H9 (cell line): Measurements from ENCODE around the gene WDR54. TPM values are rescaled to one million over a fixed set of nuclear protein-coding genes. Genes with fewer than 3 reads are reported as not detected.

ENCODE experiments used
- DNase-seq: peaks from one replicate; pipeline ENCODE4 v3.0.0-alpha.2; 2017
- H2AFZ ChIP-seq: one replicate; pipeline ENCODE4 v1.6.1; 2013; ENCODE audit warnings: mild to moderate bottlenecking, low read length, control low read depth, moderate library complexity
- H2AK5ac ChIP-seq: 2 replicates; pipeline ENCODE4 v1.6.1; 2013; ENCODE audit warnings: low read length, control low read depth, mixed read lengths; ENCODE audit not compliant: insufficient read length
- H2BK120ac ChIP-seq: one replicate; pipeline ENCODE4 v1.6.1; 2013; ENCODE audit warnings: low read depth, mild to moderate bottlenecking, low read length, control low read depth, inconsistent platforms; ENCODE audit not compliant: poor library complexity, severe bottlenecking
- H2BK12ac ChIP-seq: 2 replicates; pipeline ENCODE4 v1.6.1; 2013; ENCODE audit warnings: low read length, control low read depth, mixed read lengths, low read depth; ENCODE audit not compliant: insufficient read length
- H2BK15ac ChIP-seq: 2 replicates; pipeline ENCODE4 v1.6.1; 2013; ENCODE audit warnings: low read depth, low read length, control low read depth
- H2BK20ac ChIP-seq: one replicate; pipeline ENCODE4 v1.6.1; 2013; ENCODE audit warnings: low read depth, mild to moderate bottlenecking, low read length, control low read depth, inconsistent platforms; ENCODE audit not compliant: poor library complexity, severe bottlenecking
- H2BK5ac ChIP-seq: 2 replicates; pipeline ENCODE4 v1.6.1; 2013; ENCODE audit warnings: low read length, control low read depth, mixed read lengths; ENCODE audit not compliant: insufficient read length
- H3K14ac ChIP-seq: 2 replicates; pipeline ENCODE4 v1.6.1; 2013; ENCODE audit warnings: low read length, control low read depth; ENCODE audit not compliant: insufficient read depth
- H3K18ac ChIP-seq: 2 replicates; pipeline ENCODE4 v1.6.1; 2013; ENCODE audit warnings: low read depth, mild to moderate bottlenecking, mixed read lengths, low read length, control low read depth; ENCODE audit not compliant: insufficient read length
- H3K23ac ChIP-seq: 2 replicates; pipeline ENCODE4 v1.6.1; 2013; ENCODE audit warnings: low read length, control low read depth, mixed read lengths, low read depth; ENCODE audit not compliant: insufficient read length
- H3K23me2 ChIP-seq: 2 replicates; pipeline ENCODE4 v1.6.1; 2013; ENCODE audit warnings: low read depth, mild to moderate bottlenecking, mixed read lengths, low read length, control low read depth; ENCODE audit not compliant: insufficient read length, poor library complexity, severe bottlenecking
- H3K27ac ChIP-seq: 2 replicates; pipeline ENCODE4 v1.5.1; 2013; ENCODE audit warnings: low read length, control low read depth, mixed read lengths, low read depth; ENCODE audit not compliant: insufficient read length
- H3K27me3 ChIP-seq: 2 replicates; pipeline ENCODE4 v1.6.1; 2013; ENCODE audit warnings: low read length, control low read depth, inconsistent platforms; ENCODE audit not compliant: insufficient read depth
- H3K4ac ChIP-seq: 2 replicates; pipeline ENCODE4 v1.6.1; 2013; ENCODE audit warnings: low read depth, mild to moderate bottlenecking, control low read depth, inconsistent platforms, low read length, moderate library complexity
- H3K4me1 ChIP-seq: 2 replicates; pipeline ENCODE4 v1.6.1; 2013; ENCODE audit warnings: low read length, control low read depth, inconsistent platforms; ENCODE audit not compliant: insufficient read depth
- H3K4me2 ChIP-seq: 2 replicates; pipeline ENCODE4 v1.6.1; 2013; ENCODE audit warnings: low read length, control low read depth, mixed read lengths; ENCODE audit not compliant: insufficient read length, insufficient read depth
- H3K56ac ChIP-seq: 2 replicates; pipeline ENCODE4 v1.6.1; 2013; ENCODE audit warnings: low read depth, mild to moderate bottlenecking, mixed read lengths, low read length, control low read depth; ENCODE audit not compliant: insufficient read length
- H3K79me1 ChIP-seq: 2 replicates; pipeline ENCODE4 v1.6.1; 2013; ENCODE audit warnings: low read depth, mild to moderate bottlenecking, moderate library complexity, low read length, control low read depth, inconsistent platforms; ENCODE audit not compliant: insufficient read depth, poor library complexity, severe bottlenecking
- H3K79me2 ChIP-seq: 2 replicates; pipeline ENCODE4 v1.6.1; 2013; ENCODE audit warnings: low read length, control low read depth, inconsistent platforms; ENCODE audit not compliant: insufficient read depth
- H3K9ac ChIP-seq: 2 replicates; pipeline ENCODE4 v1.6.1; 2013; ENCODE audit warnings: low read length, control low read depth, mixed read lengths; ENCODE audit not compliant: insufficient read length; ENCODE audit errors: extremely low read depth
- H3K9me3 ChIP-seq: one replicate; pipeline ENCODE4 v1.6.1; 2013; ENCODE audit warnings: low read depth, low read length, inconsistent platforms; ENCODE audit not compliant: control insufficient read depth
- H3T11ph ChIP-seq: one replicate; pipeline ENCODE4 v1.6.1; 2013; ENCODE audit warnings: mild to moderate bottlenecking, low read length, control low read depth, inconsistent platforms
- H4K20me1 ChIP-seq: one replicate; pipeline ENCODE4 v1.6.1; 2013; ENCODE audit not compliant: control insufficient read depth, insufficient read length, insufficient read depth
- H4K5ac ChIP-seq: 2 replicates; pipeline ENCODE4 v1.6.1; 2013; ENCODE audit warnings: low read depth, mild to moderate bottlenecking, mixed read lengths, low read length, control low read depth; ENCODE audit not compliant: insufficient read length
- H4K8ac ChIP-seq: replicated peaks from 2 replicates; pipeline ENCODE4 v1.6.1; 2013; ENCODE audit warnings: low read length, control low read depth, mixed read lengths, low read depth; ENCODE audit not compliant: insufficient read length
- H4K91ac ChIP-seq: 2 replicates; pipeline ENCODE4 v1.6.1; 2013; ENCODE audit warnings: low read depth, mild to moderate bottlenecking, moderate library complexity, mixed read lengths, low read length, control low read depth; ENCODE audit not compliant: insufficient read length
- H3K27ac Mint-ChIP-seq, 3 experiments: 2 replicates in 2 of 3; 3 replicates in 1 of 3; pipeline ENCODE4 v1.8.0; 2020 to 2021; ENCODE audit warnings: mixed read lengths in 3 of 3, mild to moderate bottlenecking in 1 of 3, moderate library complexity in 1 of 3
- H3K27me3 Mint-ChIP-seq: 2 replicates; pipeline ENCODE4 v1.8.0; 2021; ENCODE audit warnings: low read depth, mild to moderate bottlenecking, moderate library complexity, mixed read lengths
- H3K36me3 Mint-ChIP-seq, 3 experiments: 2 replicates in 2 of 3; 3 replicates in 1 of 3; pipeline ENCODE4 v1.8.0; 2020 to 2021; ENCODE audit warnings: low read depth in 3 of 3, mixed read lengths in 3 of 3; ENCODE audit not compliant: insufficient read depth in 1 of 3
- H3K4me1 Mint-ChIP-seq, 2 experiments: 2 replicates each; pipeline ENCODE4 v1.8.0; 2020; ENCODE audit warnings: mixed read lengths in 2 of 2
- H3K4me3 Mint-ChIP-seq, 2 experiments: 2 replicates in 1 of 2; 3 replicates in 1 of 2; pipeline ENCODE4 v1.8.0; 2020 to 2021; ENCODE audit warnings: mild to moderate bottlenecking in 2 of 2, mixed read lengths in 2 of 2, moderate library complexity in 1 of 2
- H3K9me3 Mint-ChIP-seq, 2 experiments: 2 replicates in 1 of 2; 3 replicates in 1 of 2; pipeline ENCODE4 v1.8.0; 2020; ENCODE audit warnings: mild to moderate bottlenecking in 2 of 2, mixed read lengths in 2 of 2, moderate library complexity in 1 of 2
- WGBS: extraction: QIAGEN DNeasy Blood & Tissue Kit; methylation state at CpG from one replicate; pipeline ENCODE4 v1.1.7; 2013; ENCODE audit warnings: missing lambda C conversion rate, low lambda C conversion rate, mixed read lengths; ENCODE audit not compliant: insufficient read length; ENCODE audit errors: extremely low coverage; 5-methylcytosine and 5-hydroxymethylcytosine counted together
- total RNA-seq: library from RNA; stranded (reverse); gene quantifications from 2 replicates; pipeline ENCODE4 v1.2.1, GENCODE V29; 2021
- TF ChIP-seq, protein P1 (sequence below): fragments of 200-600 bp; sonication (generic); conservative IDR thresholded peaks from 3 replicates; pipeline ENCODE4 v1.8.0; 2021; ENCODE audit warnings: antibody characterized with exemption, mild to moderate bottlenecking

WDR54 gene
- total RNA-seq, 1 experiment from 2014 or later = 66.4 TPM

DNA sequence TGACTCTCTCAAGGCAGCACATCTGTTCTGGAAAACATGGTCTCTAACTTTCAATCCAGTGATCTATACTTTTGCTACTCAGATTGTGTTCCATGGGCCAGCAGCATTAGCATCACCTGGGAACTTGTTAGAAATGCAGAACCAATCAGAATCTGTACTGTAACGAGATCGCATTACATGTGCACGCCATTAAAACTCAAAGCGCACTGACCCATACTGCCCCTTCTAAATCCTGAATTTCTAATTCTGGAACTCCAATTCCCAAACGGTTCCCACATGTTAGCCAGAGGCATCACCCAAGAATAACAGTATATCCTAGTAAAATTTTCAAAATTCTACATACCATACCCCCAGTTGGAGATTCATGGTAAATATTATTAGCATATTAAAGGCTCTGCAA, 30.9 kb upstream of the WDR54 start:
- no peak overlapping the region for H2BK20ac ChIP-seq
- H2BK15ac ChIP-seq = no peak overlapping the region
- Mint-ChIP-seq H3K27ac (no peak overlapping the region), H3K27me3 (peaks cover 1% of the 10 kb centered on the region), H3K36me3 (no peaks in the 10 kb centered on the region), H3K9me3 (no peaks in the 10 kb centered on the region), H3K4me1 (peaks cover 0 to 6% of the 10 kb centered on the region in 2 experiments; a peak in 3 of 4 replicates), H3K4me3 (peak overlapping the region; percentile 84 to 90)
- H2AFZ ChIP-seq = no peak overlapping the region
- no peak overlapping the region for H2BK120ac ChIP-seq
- no peak overlapping the region for H3K27ac ChIP-seq
- H3K23me2 ChIP-seq = peaks cover 7% of the 10 kb centered on the region
- H3K14ac ChIP-seq = no peak overlapping the region
- peaks cover 4% of the 10 kb centered on the region; the same call in 1 of the 2 replicates for H3K4me1 ChIP-seq
- no peak overlapping the region for H3K4ac ChIP-seq
- H2BK5ac ChIP-seq = no peak overlapping the region
- H2AK5ac ChIP-seq = no peak overlapping the region
- H4K8ac ChIP-seq = no peak overlapping the region
- TF ChIP-seq, protein P1, sequence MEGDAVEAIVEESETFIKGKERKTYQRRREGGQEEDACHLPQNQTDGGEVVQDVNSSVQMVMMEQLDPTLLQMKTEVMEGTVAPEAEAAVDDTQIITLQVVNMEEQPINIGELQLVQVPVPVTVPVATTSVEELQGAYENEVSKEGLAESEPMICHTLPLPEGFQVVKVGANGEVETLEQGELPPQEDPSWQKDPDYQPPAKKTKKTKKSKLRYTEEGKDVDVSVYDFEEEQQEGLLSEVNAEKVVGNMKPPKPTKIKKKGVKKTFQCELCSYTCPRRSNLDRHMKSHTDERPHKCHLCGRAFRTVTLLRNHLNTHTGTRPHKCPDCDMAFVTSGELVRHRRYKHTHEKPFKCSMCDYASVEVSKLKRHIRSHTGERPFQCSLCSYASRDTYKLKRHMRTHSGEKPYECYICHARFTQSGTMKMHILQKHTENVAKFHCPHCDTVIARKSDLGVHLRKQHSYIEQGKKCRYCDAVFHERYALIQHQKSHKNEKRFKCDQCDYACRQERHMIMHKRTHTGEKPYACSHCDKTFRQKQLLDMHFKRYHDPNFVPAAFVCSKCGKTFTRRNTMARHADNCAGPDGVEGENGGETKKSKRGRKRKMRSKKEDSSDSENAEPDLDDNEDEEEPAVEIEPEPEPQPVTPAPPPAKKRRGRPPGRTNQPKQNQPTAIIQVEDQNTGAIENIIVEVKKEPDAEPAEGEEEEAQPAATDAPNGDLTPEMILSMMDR = no peak
- H4K20me1 ChIP-seq = no peaks in the 10 kb centered on the region
- no peak overlapping the region for H3K56ac ChIP-seq
- no peaks in the 10 kb centered on the region for H3K27me3 ChIP-seq
- no peaks in the 10 kb centered on the region for H3K9me3 ChIP-seq
- DNase-seq = no peak
- no peak overlapping the region for H3K23ac ChIP-seq
- no peak overlapping the region for H2BK12ac ChIP-seq
- H3K9ac ChIP-seq = no peak overlapping the region
- H3K18ac ChIP-seq = no peak overlapping the region
- no peaks in the 10 kb centered on the region for H3K79me1 ChIP-seq
- H3K79me2 ChIP-seq = peaks cover 18% of the 10 kb centered on the region; the same call in 1 of the 2 replicates
- no peak overlapping the region for H4K91ac ChIP-seq
- H4K5ac ChIP-seq = no peak overlapping the region
- WGBS = no CpG with 5 or more reads among the region's 5 CpGs
- peak overlapping the region; percentile 96 for H3K4me2 ChIP-seq
- no peak overlapping the region for H3T11ph ChIP-seq
